HTERT RPE-1 (cell line): ENCODE data around the gene INO80.

Experiments
- in situ Hi-C: fragments of 300-500 bp; cut with MboI; formaldehyde crosslinking; loops from 4 replicates; pipeline ENCODE4 v1.14.3; 2020; ENCODE audit warnings: low sequenced_read_pairs

The INO80 gene

DNA sequence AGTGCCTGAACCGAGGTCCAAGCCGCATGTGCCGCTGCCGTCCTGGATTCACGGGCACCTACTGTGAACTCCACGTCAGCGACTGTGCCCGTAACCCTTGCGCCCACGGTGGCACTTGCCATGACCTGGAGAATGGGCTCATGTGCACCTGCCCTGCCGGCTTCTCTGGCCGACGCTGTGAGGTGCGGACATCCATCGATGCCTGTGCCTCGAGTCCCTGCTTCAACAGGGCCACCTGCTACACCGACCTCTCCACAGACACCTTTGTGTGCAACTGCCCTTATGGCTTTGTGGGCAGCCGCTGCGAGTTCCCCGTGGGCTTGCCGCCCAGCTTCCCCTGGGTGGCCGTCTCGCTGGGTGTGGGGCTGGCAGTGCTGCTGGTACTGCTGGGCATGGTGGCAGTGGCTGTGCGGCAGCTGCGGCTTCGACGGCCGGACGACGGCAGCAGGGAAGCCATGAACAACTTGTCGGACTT lies 179.8 kb downstream of the INO80 start:
- in situ Hi-C loops: no loop called here

DNA sequence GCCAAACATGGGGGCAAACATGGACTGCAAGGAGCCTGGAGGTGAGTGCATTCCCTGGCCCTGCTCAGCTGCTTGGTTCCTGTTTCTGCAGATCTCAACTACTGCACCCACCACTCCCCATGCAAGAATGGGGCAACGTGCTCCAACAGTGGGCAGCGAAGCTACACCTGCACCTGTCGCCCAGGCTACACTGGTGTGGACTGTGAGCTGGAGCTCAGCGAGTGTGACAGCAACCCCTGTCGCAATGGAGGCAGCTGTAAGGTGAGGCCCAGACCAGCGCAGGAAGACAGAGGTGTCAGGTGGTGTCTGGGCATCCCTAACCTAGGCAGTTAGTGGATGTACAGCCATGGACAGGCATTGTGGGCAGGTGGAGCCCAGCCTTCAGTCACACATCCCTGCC lies 181.6 kb downstream of the INO80 start:
- in situ Hi-C loops: no loop called here

DNA sequence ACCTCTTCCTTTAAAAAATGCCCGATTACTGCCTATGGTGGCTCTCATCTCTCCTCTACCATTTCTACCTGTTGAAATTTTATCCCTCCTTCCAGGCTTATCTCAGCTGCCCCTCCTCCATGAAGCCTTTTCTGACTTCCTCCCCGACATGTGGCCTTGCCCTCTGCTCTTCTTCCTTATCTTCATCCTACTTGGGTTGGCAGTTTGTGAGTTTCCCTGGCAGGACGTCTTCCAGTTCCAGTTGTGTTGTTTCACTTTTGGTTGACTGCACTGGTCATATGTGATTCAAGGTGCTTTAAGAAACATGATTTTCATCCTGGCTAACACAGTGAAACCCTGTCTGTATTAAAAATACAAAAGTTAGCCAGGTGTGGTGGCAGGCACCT lies 182.6 kb downstream of the INO80 start:
- in situ Hi-C loops: no loop called here

DNA sequence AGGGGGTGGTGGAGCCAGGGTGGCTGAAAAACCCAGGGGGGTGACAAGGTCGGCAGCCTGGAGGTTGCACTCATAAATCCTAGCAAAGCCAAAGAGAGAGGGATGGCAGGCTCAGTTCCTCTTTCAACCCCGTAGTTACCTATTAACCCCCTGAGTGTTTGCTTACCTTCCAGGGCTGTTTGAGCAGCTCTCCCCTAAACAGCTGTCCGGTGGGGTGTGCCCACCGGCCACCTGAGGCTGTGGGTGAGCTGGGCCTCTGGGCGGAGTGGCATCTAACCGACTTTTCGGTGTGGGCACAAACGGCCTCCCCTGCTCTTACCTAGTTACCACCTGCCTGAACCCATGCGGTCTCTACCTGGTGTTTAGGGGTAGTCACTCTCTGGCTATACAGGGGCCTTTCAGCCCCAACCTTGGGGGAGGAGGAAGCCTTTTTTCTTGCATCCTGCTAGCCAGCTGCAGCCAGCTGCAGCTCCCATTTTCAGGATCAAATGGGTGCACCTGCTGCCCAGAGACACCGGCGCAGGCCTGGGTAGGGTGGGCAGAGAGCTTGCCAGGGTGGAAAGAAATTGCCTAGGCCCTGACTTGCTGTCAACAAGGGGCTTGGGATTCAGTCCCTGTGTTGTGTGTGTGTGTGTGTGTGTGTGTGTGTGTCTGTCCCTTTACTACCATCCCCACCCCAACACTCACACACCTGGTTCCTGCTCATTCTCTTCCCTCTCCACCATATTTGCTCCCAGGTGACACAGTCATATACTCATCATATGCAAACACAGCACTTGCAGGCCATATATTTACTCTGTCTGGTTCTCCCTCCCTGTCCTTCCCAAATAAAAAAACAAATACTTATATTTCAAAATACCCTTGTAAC lies 183.2 kb downstream of the INO80 start:
- in situ Hi-C loops: no loop called here

DNA sequence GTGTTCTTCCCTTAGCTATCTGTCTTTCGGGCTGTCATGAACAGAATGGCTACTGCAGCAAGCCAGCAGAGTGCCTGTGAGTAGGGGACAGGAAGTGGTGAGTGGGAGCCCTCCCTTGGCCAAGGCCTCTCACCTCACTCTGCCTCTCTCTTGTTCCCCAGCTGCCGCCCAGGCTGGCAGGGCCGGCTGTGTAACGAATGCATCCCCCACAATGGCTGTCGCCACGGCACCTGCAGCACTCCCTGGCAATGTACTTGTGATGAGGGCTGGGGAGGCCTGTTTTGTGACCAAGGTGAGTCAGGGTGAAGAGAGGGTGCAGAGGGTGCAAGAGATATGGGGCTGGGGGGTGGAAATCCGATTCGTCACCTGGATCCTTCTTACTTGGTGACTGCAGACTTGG lies 183.9 kb downstream of the INO80 start:
- in situ Hi-C loops: no loop called here

DNA sequence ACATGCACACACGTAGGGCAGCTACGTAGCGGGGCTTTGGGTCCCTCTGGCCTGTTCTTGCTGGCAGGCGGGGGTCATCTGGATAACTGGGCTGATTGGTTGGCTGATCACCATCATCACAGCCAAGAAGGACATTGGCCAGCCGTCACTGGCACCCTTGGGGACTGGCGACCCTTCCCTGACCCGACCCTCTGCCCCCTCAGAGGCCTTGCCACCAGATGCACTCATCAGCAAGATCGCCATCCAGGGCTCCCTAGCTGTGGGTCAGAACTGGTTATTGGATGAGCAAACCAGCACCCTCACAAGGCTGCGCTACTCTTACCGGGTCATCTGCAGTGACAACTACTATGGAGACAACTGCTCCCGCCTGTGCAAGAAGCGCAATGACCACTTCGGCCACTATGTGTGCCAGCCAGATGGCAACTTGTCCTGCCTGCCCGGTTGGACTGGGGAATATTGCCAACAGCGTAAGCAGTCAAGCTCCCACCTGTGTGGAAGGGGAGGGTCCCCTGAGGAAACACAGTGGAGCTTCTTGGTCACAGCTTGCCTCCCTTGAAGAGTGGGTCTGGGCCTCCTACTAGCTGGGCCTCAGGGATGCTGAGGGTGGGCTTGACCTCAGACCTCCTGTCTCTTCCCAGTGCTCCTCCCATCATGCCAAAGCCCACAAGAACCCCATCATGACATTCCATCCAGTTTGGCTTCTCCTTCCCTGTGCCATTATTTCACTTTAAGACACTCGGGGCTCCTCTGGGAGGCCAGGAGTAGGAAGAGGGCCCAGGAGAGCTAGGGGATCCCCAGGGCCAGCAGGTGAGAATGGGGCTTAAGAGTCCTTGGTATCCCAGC lies 184.6 kb downstream of the INO80 start:
- in situ Hi-C loops: no loop called here

DNA sequence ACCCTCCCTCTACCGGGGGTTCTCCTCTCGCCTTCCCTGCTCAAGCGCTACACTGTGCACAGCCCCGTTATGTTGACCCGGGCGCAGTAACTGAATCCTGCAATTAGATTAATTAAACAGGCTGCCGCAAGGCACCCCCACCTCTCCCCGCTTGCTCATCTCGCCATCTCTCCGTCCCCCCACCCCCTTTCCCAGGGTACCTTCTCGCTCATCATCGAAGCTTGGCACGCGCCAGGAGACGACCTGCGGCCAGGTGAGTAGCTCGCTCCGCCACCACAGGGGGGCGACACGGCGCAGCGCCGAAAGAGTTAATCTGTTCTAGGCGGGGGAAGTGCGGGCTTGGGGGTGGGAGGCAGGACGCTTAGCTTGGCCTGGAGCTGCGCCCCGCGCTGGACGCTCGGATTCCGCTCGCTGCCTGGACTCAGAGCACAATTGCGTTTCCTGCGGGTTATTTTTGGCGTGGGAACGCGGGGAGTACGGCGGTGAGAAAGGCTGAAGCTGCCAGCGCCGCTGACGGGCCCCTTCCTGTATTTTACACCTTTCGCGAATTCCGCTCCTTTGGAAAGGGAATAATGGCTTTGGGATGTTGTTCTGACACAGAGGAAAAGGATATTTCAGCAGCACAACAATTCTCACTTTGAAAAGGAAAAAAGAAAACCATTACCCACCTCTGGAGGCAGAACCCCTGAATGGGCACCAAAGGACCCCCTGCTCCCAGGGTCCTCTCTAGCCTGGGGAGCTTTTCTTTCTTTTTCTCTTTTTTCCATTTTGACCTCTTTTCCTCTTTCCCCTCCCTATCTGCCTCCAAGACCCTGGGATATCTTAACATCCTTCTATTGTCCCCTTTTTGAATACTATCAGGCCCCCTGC lies 185.4 kb downstream of the INO80 start:
- in situ Hi-C loops: no loop called here

DNA sequence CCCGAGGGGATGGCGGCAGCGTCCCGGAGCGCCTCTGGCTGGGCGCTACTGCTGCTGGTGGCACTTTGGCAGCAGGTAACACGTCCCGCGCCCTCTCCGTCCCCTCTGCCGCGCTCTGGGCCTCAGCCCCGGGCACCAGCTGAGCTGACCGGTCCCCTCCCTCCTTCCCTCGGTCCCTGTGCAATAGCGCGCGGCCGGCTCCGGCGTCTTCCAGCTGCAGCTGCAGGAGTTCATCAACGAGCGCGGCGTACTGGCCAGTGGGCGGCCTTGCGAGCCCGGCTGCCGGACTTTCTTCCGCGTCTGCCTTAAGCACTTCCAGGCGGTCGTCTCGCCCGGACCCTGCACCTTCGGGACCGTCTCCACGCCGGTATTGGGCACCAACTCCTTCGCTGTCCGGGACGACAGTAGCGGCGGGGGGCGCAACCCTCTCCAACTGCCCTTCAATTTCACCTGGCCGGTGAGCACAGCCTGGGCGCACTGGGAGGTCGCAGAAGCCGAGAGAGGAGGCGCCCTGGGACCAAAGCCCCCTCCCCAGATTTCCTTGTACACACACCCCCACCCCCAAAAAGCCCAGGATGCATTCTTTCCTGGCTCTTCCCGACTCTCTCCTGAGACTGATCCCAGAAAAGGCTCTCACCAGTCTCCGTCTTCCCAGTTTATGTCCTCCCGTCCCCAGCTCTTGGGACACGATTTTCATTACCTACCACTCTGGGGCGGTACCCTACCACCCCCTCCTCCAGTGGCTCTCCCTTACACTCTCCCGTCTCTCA lies 186.2 kb downstream of the INO80 start:
- in situ Hi-C loops: no loop called here
